Activated T-cell treated with anti-CD3 and anti-CD28 coated beads, Interleukin-2, amount 50 U/mL, for 24 hours (primary cell): Measurements from ENCODE around the gene C17orf107.

Experiments
- DNase-seq: peaks from one replicate; pipeline ENCODE4 v3.0.0-alpha.2; 2020
- H3K27ac Mint-ChIP-seq: 2 replicates; pipeline ENCODE4 v1.8.0; 2020; ENCODE audit warnings: mild to moderate bottlenecking, mixed read lengths
- H3K27me3 Mint-ChIP-seq: 2 replicates; pipeline ENCODE4 v1.8.0; 2020; ENCODE audit warnings: mixed read lengths
- H3K36me3 Mint-ChIP-seq: 2 replicates; pipeline ENCODE4 v1.8.0; 2020; ENCODE audit warnings: low read depth, mixed read lengths
- H3K4me1 Mint-ChIP-seq: 2 replicates; pipeline ENCODE4 v1.8.0; 2020; ENCODE audit warnings: low read depth, mixed read lengths
- H3K4me3 Mint-ChIP-seq: 2 replicates; pipeline ENCODE4 v1.8.0; 2020; ENCODE audit warnings: mild to moderate bottlenecking, moderate library complexity, mixed read lengths
- H3K9me3 Mint-ChIP-seq: 2 replicates; pipeline ENCODE4 v1.8.0; 2020; ENCODE audit warnings: mixed read lengths

The C17orf107 gene

GRCh38 chr17:4942760-4943508 is 43.6 kb downstream of the C17orf107 start:
- Mint-ChIP-seq H3K36me3 (peaks cover 94% of the 10 kb centered on the region), H3K4me1 (peaks cover 65% of the 10 kb centered on the region), H3K27ac (peak overlapping the region; percentile 98), H3K27me3 (no peaks in the 10 kb centered on the region), H3K9me3 (no peaks in the 10 kb centered on the region), H3K4me3 (peak overlapping the region; percentile 94)
- DNase-seq, result no peak

GRCh38 chr17:4944163-4944553 is 44.8 kb downstream of the C17orf107 start:
- Mint-ChIP-seq H3K27ac (peak overlapping the region; percentile 98), H3K36me3 (peaks cover 90% of the 10 kb centered on the region), H3K4me1 (peaks cover 54% of the 10 kb centered on the region), H3K9me3 (no peaks in the 10 kb centered on the region), H3K27me3 (no peaks in the 10 kb centered on the region), H3K4me3 (peak overlapping the region; percentile 94)
- no peak for DNase-seq

- Mint-ChIP-seq H3K27me3 (no peaks in the 10 kb centered on the region), H3K4me1 (peaks cover 54% of the 10 kb centered on the region), H3K9me3 (no peaks in the 10 kb centered on the region), H3K36me3 (peaks cover 85% of the 10 kb centered on the region), H3K4me3 (peak overlapping the region; percentile 94), H3K27ac (peak overlapping the region; percentile 98)
- DNase-seq, result peak; percentile 57
Observed at GRCh38 chr17:4944554-4945175, 45.3 kb downstream of the C17orf107 start.

- Mint-ChIP-seq H3K36me3 (peaks cover 84% of the 10 kb centered on the region), H3K9me3 (no peaks in the 10 kb centered on the region), H3K27ac (peak overlapping the region; percentile 98), H3K4me1 (peaks cover 56% of the 10 kb centered on the region), H3K27me3 (no peaks in the 10 kb centered on the region), H3K4me3 (peak overlapping the region; percentile 94)
- DNase-seq, result peak; percentile 89
Observed at GRCh38 chr17:4945176-4945943, 46.0 kb downstream of the C17orf107 start.

GRCh38 chr17:4945944-4946280 is 46.6 kb downstream of the C17orf107 start:
- Mint-ChIP-seq H3K4me1 (peaks cover 62% of the 10 kb centered on the region), H3K4me3 (peak overlapping the region; percentile 94), H3K36me3 (peaks cover 79% of the 10 kb centered on the region), H3K9me3 (no peaks in the 10 kb centered on the region), H3K27me3 (no peaks in the 10 kb centered on the region), H3K27ac (peak overlapping the region; percentile 98)
- no peak for DNase-seq

GRCh38 chr17:4946312-4946976 is 47.1 kb downstream of the C17orf107 start:
- no peak for DNase-seq
- Mint-ChIP-seq H3K4me3 (peak overlapping the region; percentile 94), H3K36me3 (peaks cover 73% of the 10 kb centered on the region), H3K4me1 (peaks cover 63% of the 10 kb centered on the region), H3K9me3 (no peaks in the 10 kb centered on the region), H3K27ac (peak overlapping the region; percentile 98), H3K27me3 (no peaks in the 10 kb centered on the region)

- Mint-ChIP-seq H3K4me1 (peaks cover 60% of the 10 kb centered on the region), H3K27ac (peak overlapping the region; percentile 98), H3K9me3 (no peaks in the 10 kb centered on the region), H3K36me3 (peaks cover 68% of the 10 kb centered on the region), H3K4me3 (peak overlapping the region; percentile 94), H3K27me3 (no peaks in the 10 kb centered on the region)
- DNase-seq, result no peak
Observed at GRCh38 chr17:4947010-4947410, 47.7 kb downstream of the C17orf107 start.

GRCh38 chr17:4947411-4948165 is 48.3 kb downstream of the C17orf107 start:
- Mint-ChIP-seq H3K27ac (peak overlapping the region; percentile 98), H3K27me3 (no peaks in the 10 kb centered on the region), H3K9me3 (no peaks in the 10 kb centered on the region), H3K4me3 (peak overlapping the region; percentile 94), H3K36me3 (peaks cover 62% of the 10 kb centered on the region), H3K4me1 (peaks cover 54% of the 10 kb centered on the region)
- DNase-seq, result peak; percentile 84

GRCh38 chr17:4948166-4948930 is 49.0 kb downstream of the C17orf107 start, which contains the start of gene PFN1:
PFN1 (minus strand) TSS chr17:4948530; CDS start chr17:4948394, 136 bp downstream.
- peak within 1 kb of the TSS; percentile 98 for H3K27ac Mint-ChIP-seq
- DNase-seq, result peak; percentile 92
- no peaks in the 10 kb centered on the region for H3K27me3 Mint-ChIP-seq
- no peaks in the 10 kb centered on the region for H3K9me3 Mint-ChIP-seq
- peaks cover 54% of the 10 kb centered on the region for H3K36me3 Mint-ChIP-seq
- peaks cover 46% of the 10 kb centered on the region for H3K4me1 Mint-ChIP-seq
- H3K4me3 Mint-ChIP-seq, result peak within 1 kb of the TSS; percentile 94

- Mint-ChIP-seq H3K9me3 (no peaks in the 10 kb centered on the region), H3K27me3 (no peaks in the 10 kb centered on the region), H3K27ac (peak overlapping the region; percentile 98), H3K4me1 (peaks cover 41% of the 10 kb centered on the region), H3K4me3 (peak overlapping the region; percentile 94), H3K36me3 (peaks cover 48% of the 10 kb centered on the region)
- DNase-seq, result peak; percentile 86
Observed at GRCh38 chr17:4948931-4949320, 49.6 kb downstream of the C17orf107 start.

GRCh38 chr17:4949321-4950074 is 50.2 kb downstream of the C17orf107 start:
- peaks cover 43% of the 10 kb centered on the region for H3K36me3 Mint-ChIP-seq
- no peaks in the 10 kb centered on the region for H3K9me3 Mint-ChIP-seq
- no peaks in the 10 kb centered on the region for H3K27me3 Mint-ChIP-seq
- H3K27ac Mint-ChIP-seq, result peak overlapping the region; percentile 98
- peak overlapping the region; percentile 94 for H3K4me3 Mint-ChIP-seq
- peaks cover 35% of the 10 kb centered on the region for H3K4me1 Mint-ChIP-seq
- peak; percentile 88 for DNase-seq

- no peaks in the 10 kb centered on the region for H3K27me3 Mint-ChIP-seq
- peaks cover 28% of the 10 kb centered on the region for H3K4me1 Mint-ChIP-seq
- no peaks in the 10 kb centered on the region for H3K9me3 Mint-ChIP-seq
- DNase-seq, result no peak
- peak overlapping the region; percentile 96 for H3K27ac Mint-ChIP-seq
- H3K36me3 Mint-ChIP-seq, result peaks cover 36% of the 10 kb centered on the region
- H3K4me3 Mint-ChIP-seq, result peak overlapping the region; percentile 94
Observed at GRCh38 chr17:4950075-4950745, 50.9 kb downstream of the C17orf107 start.
